Calu3 (cell line): ENCODE measurements around the gene SUPT20H. TPM values are rescaled to one million over a fixed set of nuclear protein-coding genes. Genes with fewer than 3 reads are reported as not detected.

ENCODE experiments used
- BruUV-seq: library from RNA; stranded (reverse); fragments of 400-500 nt; replicated peaks from 2 replicates; lab custom pipeline; 2021; lab: Mats Ljungman, UMichigan
- CTCF ChIA-PET: fragments of 300-600 bp; sonication (Branson Sonifier 250); formaldehyde crosslinking; loops from one replicate; lab custom pipeline; 2022; ENCODE audit warnings: antibody characterized with exemption; lab: Charles Lee
- DNase-seq: peaks from one replicate; pipeline ENCODE4 v3.0.0; 2022
- H3K27ac Mint-ChIP-seq: one replicate; pipeline ENCODE4 v1.8.0; 2022; ENCODE audit warnings: mixed read lengths; ENCODE audit not compliant: unreplicated experiment
- H3K27me3 Mint-ChIP-seq: one replicate; pipeline ENCODE4 v1.8.0; 2022; ENCODE audit warnings: mixed read lengths; ENCODE audit not compliant: unreplicated experiment
- H3K36me3 Mint-ChIP-seq: one replicate; pipeline ENCODE4 v1.8.0; 2022; ENCODE audit warnings: mild to moderate bottlenecking, moderate library complexity, mixed read lengths; ENCODE audit not compliant: insufficient read depth, unreplicated experiment
- H3K4me1 Mint-ChIP-seq: one replicate; pipeline ENCODE4 v1.8.0; 2022; ENCODE audit warnings: mild to moderate bottlenecking, low read depth, mixed read lengths; ENCODE audit not compliant: unreplicated experiment
- H3K4me3 Mint-ChIP-seq: one replicate; pipeline ENCODE4 v1.8.0; 2022; ENCODE audit warnings: mild to moderate bottlenecking, low read depth, moderate library complexity, mixed read lengths; ENCODE audit not compliant: unreplicated experiment
- H3K9me3 Mint-ChIP-seq: one replicate; pipeline ENCODE4 v1.8.0; 2022; ENCODE audit warnings: low read depth, mixed read lengths; ENCODE audit not compliant: unreplicated experiment
- intact Hi-C: fragments of 100-400 bp; cut with micrococcal nuclease; formaldehyde crosslinking; loops from one replicate; pipeline ENCODE4 v1.10.0; 2022; ENCODE audit not compliant: unreplicated experiment
- total RNA-seq: library from RNA; stranded (reverse); gene quantifications from 2 replicates; pipeline ENCODE4 v1.2.3, GENCODE V29; 2022
- TF ChIP-seq, protein P1 (sequence below): fragments of 200-600 bp; IDR thresholded peaks from one replicate; pipeline ENCODE4 v1.8.0; 2022; ENCODE audit warnings: antibody characterized with exemption; ENCODE audit not compliant: unreplicated experiment

SUPT20H gene
- total RNA-seq, 1 experiment from 2014 or later: 55.3 TPM

DNA sequence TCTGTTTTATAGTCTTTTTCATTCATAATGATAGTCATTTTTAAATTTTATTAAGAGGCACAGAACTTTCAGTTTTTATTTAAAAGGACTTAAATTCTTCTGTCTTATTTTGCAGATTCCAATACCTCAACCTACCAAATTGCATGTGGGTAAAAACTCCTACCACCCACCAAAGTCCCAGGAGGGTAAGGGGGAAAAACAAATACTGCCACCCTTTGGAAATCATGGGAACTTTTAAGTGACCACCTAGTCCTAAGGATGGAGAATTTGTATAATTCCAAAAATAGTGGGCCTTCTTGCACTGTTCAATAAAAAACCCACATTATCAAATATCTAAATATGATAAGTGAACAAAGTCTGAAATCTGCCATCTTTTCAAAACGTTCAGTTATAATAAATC is 9.7 kb downstream of the SUPT20H start:
- no peak for DNase-seq
- Mint-ChIP-seq H3K9me3 (no peaks in the 10 kb centered on the region), H3K4me1 (no peaks in the 10 kb centered on the region), H3K36me3 (peaks cover 5% of the 10 kb centered on the region), H3K4me3 (no peak overlapping the region), H3K27ac (no peak overlapping the region), H3K27me3 (no peaks in the 10 kb centered on the region)
- BruUV-seq: no TSS peak
- intact Hi-C loops: no loop called here
- TF ChIP-seq, protein P1, sequence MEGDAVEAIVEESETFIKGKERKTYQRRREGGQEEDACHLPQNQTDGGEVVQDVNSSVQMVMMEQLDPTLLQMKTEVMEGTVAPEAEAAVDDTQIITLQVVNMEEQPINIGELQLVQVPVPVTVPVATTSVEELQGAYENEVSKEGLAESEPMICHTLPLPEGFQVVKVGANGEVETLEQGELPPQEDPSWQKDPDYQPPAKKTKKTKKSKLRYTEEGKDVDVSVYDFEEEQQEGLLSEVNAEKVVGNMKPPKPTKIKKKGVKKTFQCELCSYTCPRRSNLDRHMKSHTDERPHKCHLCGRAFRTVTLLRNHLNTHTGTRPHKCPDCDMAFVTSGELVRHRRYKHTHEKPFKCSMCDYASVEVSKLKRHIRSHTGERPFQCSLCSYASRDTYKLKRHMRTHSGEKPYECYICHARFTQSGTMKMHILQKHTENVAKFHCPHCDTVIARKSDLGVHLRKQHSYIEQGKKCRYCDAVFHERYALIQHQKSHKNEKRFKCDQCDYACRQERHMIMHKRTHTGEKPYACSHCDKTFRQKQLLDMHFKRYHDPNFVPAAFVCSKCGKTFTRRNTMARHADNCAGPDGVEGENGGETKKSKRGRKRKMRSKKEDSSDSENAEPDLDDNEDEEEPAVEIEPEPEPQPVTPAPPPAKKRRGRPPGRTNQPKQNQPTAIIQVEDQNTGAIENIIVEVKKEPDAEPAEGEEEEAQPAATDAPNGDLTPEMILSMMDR: no peak
- CTCF ChIA-PET: no interaction called here

DNA sequence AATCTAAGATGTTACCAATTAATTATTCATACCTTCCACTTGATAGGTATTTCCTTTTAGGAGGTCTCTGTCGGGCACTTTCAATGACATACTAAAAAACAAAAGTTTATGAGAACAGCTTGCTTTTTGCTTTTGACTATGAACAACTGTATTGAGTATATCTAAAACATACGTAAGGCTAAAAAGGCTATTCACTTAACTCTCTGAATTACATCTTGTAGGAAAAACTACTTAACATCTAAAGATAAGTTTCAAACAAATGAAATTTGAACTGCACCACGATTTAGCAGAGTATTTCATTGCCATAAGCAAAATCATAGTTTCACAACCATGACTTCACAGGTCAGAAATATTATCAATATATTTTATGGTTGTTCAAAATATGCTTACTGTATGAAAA is 11.6 kb downstream of the SUPT20H start:
- CTCF ChIA-PET: no interaction called here
- no TSS peak for BruUV-seq
- intact Hi-C loops: no loop called here
- Mint-ChIP-seq H3K27ac (no peak overlapping the region), H3K4me1 (no peaks in the 10 kb centered on the region), H3K27me3 (no peaks in the 10 kb centered on the region), H3K4me3 (no peak overlapping the region), H3K36me3 (peaks cover 5% of the 10 kb centered on the region), H3K9me3 (no peaks in the 10 kb centered on the region)
- no peak for DNase-seq
- TF ChIP-seq, protein P1: no peak

DNA sequence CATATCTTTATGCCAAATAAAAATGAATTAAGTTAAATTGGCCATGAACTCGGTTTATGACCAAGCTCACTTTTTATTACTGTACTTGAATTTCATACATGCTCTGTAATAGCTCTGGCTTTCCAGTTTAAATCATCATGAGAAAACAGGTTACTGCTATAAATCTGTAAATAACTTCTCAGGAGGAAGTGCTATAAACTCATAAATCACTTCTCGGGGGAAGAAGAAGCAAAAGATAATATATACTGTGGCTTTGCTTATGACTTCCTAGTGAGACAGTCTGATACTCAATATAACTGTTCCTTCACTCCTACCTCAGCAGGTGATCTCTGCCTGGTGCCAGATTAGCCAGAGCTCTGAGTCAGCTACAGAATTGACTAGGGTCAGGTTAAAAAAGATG is 12.5 kb downstream of the SUPT20H start:
- CTCF ChIA-PET: interaction anchor here (0.6 kb wide), 1 partner anchor 12 kb away, joined by 3 read pairs; no protein-coding TSS in a partner anchor
- H3K36me3 Mint-ChIP-seq: peaks cover 13% of the 10 kb centered on the region
- TF ChIP-seq, protein P1: no peak
- no TSS peak for BruUV-seq
- intact Hi-C loops: no loop called here
- H3K9me3 Mint-ChIP-seq: no peaks in the 10 kb centered on the region
- H3K27me3 Mint-ChIP-seq: no peaks in the 10 kb centered on the region
- no peak overlapping the region for H3K4me3 Mint-ChIP-seq
- no peak for DNase-seq
- H3K4me1 Mint-ChIP-seq: no peaks in the 10 kb centered on the region
- no peak overlapping the region for H3K27ac Mint-ChIP-seq

DNA sequence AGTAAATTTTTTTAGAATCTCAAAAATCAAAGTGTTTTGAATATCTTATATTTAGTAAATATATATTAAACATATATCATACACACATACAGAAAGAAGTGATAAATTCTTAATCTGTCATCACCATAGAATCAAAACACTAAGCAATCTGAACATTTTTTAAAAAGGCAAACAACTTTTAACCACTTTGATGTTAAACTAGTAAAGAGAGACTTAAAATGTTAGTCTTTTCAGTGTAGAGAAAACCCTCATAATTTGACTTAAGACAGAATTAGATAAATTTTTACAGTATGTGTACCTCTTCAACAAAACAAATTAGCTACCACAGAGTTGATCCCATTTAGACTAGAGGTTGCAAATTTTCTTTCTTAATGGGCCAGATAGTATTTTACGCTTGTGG is 13.4 kb downstream of the SUPT20H start:
- Mint-ChIP-seq H3K4me1 (no peaks in the 10 kb centered on the region), H3K27ac (no peak overlapping the region), H3K27me3 (no peaks in the 10 kb centered on the region), H3K36me3 (peaks cover 14% of the 10 kb centered on the region), H3K9me3 (no peaks in the 10 kb centered on the region), H3K4me3 (no peak overlapping the region)
- TF ChIP-seq, protein P1: no peak
- intact Hi-C loops: no loop called here
- CTCF ChIA-PET: no interaction called here
- no TSS peak for BruUV-seq
- no peak for DNase-seq
